Endothelial cell of umbilical vein (primary cell): ENCODE measurements around the gene LRRC52. TPM values are rescaled to one million over a fixed set of nuclear protein-coding genes. Genes with fewer than 3 reads are reported as not detected.

Experiments
- BruUV-seq: library from RNA; stranded (reverse); fragments of 400-500 nt; replicated peaks from 2 replicates; lab custom pipeline; 2021; lab: Mats Ljungman, UMichigan
- CTCF ChIA-PET: fragments of 300-600, 350-600 bp; sonication (Branson Sonifier 250); formaldehyde crosslinking; loops from one replicate; lab custom pipeline; 2021; ENCODE audit warnings: antibody characterized with exemption, inconsistent platforms; lab: Charles Lee
- POLR2A ChIA-PET: fragments of 300-600, 350-600 bp; sonication (Branson Sonifier 250); formaldehyde crosslinking; loops from one replicate; lab custom pipeline; 2021; ENCODE audit warnings: antibody characterized with exemption, inconsistent platforms; lab: Charles Lee
- DNase-seq: peaks from one replicate; pipeline ENCODE4 v3.0.0-alpha.2; 2011; ENCODE audit warnings: low read depth, low spot score
- FAIRE-seq: peaks from 2 replicates; lab custom pipeline; 2011; peaks lifted over from hg19 to GRCh38; lab: Jason Lieb, UNC
- H2AFZ ChIP-seq: 2 replicates; pipeline ENCODE4 v1.6.0; 2012; ENCODE audit warnings: low read depth, low read length, control low read depth, inconsistent platforms
- H3K27ac ChIP-seq: 2 replicates; pipeline ENCODE4 v1.5.1; 2011; ENCODE audit warnings: low read depth, mild to moderate bottlenecking, control low read depth, low read length, moderate library complexity; ENCODE audit not compliant: insufficient read depth
- H3K27me3 ChIP-seq, 2 experiments: 2 replicates each; pipeline versions ENCODE4 v1.6.0 to v1.6.1; 2011; ENCODE audit warnings: low read length in 2 of 2, mixed read lengths in 1 of 2; ENCODE audit not compliant: control insufficient read depth in 2 of 2, insufficient read depth in 2 of 2
- H3K36me3 ChIP-seq, 2 experiments: 2 replicates in 1 of 2; 3 replicates in 1 of 2; pipeline ENCODE4 v1.5.1; 2011; ENCODE audit warnings: low read length in 2 of 2, mild to moderate bottlenecking in 1 of 2, moderate library complexity in 1 of 2; ENCODE audit not compliant: control insufficient read depth in 2 of 2, insufficient read depth in 2 of 2; ENCODE audit errors: extremely low read depth in 1 of 2
- H3K4me1 ChIP-seq: 3 replicates; pipeline ENCODE4 v1.5.1; 2011; ENCODE audit warnings: mild to moderate bottlenecking, low read length; ENCODE audit not compliant: control insufficient read depth, insufficient read depth; ENCODE audit errors: extremely low read depth
- H3K4me2 ChIP-seq: 2 replicates; pipeline ENCODE4 v1.6.1; 2011; ENCODE audit warnings: low read length, control low read depth, mixed read lengths; ENCODE audit not compliant: insufficient read depth
- H3K4me3 ChIP-seq, 3 experiments: fragments of 200-600 bp in 1 of 3; sonication (generic), shearing (Covaris generic) in 1 of 3; replicated peaks in 1 of 3; 2 replicates each; pipeline ENCODE4 v1.5.1; 2011 to 2016; ENCODE audit warnings: control low read depth in 3 of 3, low read length in 3 of 3, mild to moderate bottlenecking in 2 of 3, inconsistent platforms in 1 of 3, low read depth in 1 of 3, moderate library complexity in 1 of 3; ENCODE audit not compliant: insufficient read depth in 1 of 3
- H3K79me2 ChIP-seq: 2 replicates; pipeline ENCODE4 v1.6.0; 2012; ENCODE audit warnings: low read length, inconsistent platforms; ENCODE audit not compliant: control insufficient read depth, insufficient read depth
- H3K9ac ChIP-seq: replicated peaks from 2 replicates; pipeline ENCODE3; 2011; ENCODE audit warnings: low read length, control low read depth; ENCODE audit not compliant: insufficient read depth; ENCODE audit errors: extremely low read depth
- H3K9me1 ChIP-seq: replicated peaks from 3 replicates; pipeline ENCODE4 v1.6.0; 2011; ENCODE audit warnings: mild to moderate bottlenecking, low read length; ENCODE audit not compliant: control insufficient read depth, insufficient read depth; ENCODE audit errors: extremely low read depth
- H3K9me3 ChIP-seq: replicated peaks from 2 replicates; pipeline ENCODE4 v1.5.1; 2012; ENCODE audit warnings: low read length, inconsistent platforms; ENCODE audit not compliant: control insufficient read depth, insufficient read depth
- H4K20me1 ChIP-seq: replicated peaks from 2 replicates; pipeline ENCODE3; 2011; ENCODE audit warnings: mild to moderate bottlenecking, low read length; ENCODE audit not compliant: control insufficient read depth, insufficient read depth; ENCODE audit errors: extremely low read depth
- EZH2 ChIP-seq: IDR thresholded peaks from 2 replicates; pipeline ENCODE4 v1.6.1; 2012; ENCODE audit warnings: borderline replicate concordance, low read depth, mild to moderate bottlenecking, moderate library complexity, low read length, inconsistent platforms; ENCODE audit not compliant: severe bottlenecking
- FOS ChIP-seq: IDR thresholded peaks from 2 replicates; pipeline ENCODE4 v1.6.1; 2011; ENCODE audit warnings: mild to moderate bottlenecking, low read length, moderate library complexity, borderline replicate concordance; ENCODE audit not compliant: insufficient read depth
- GATA2 ChIP-seq: IDR thresholded peaks from 2 replicates; pipeline ENCODE4 v1.7.0; 2011; ENCODE audit warnings: low read depth, mild to moderate bottlenecking, moderate library complexity, mixed read lengths, low read length; ENCODE audit not compliant: insufficient read length, insufficient read depth
- JUN ChIP-seq: IDR thresholded peaks from 2 replicates; pipeline ENCODE4 v1.6.1; 2011; ENCODE audit warnings: borderline replicate concordance, low read depth; ENCODE audit not compliant: insufficient read length, insufficient read depth
- MYC ChIP-seq: IDR thresholded peaks from one replicate; pipeline ENCODE4 v1.6.1; 2011; ENCODE audit warnings: mild to moderate bottlenecking, low read depth, low read length
- POLR2A ChIP-seq: IDR thresholded peaks from 2 replicates; pipeline ENCODE4 v1.6.1; 2012; ENCODE audit warnings: low read depth, mild to moderate bottlenecking, control low read depth, low read length
- POLR2AphosphoS5 ChIP-seq: IDR thresholded peaks from 2 replicates; pipeline ENCODE4 v1.6.1; 2012; ENCODE audit warnings: low read depth, mild to moderate bottlenecking, control low read depth, low read length, moderate library complexity; ENCODE audit not compliant: insufficient read depth
- dilution Hi-C: fragments of 300-500 bp; cut with MboI; formaldehyde crosslinking; loops from one replicate; pipeline ENCODE4 v1.15.0; 2019; ENCODE audit warnings: low sequenced_read_pairs; ENCODE audit not compliant: extremely low pct_ligation_motif_present
- intact Hi-C: fragments of 100-400 bp; cut with micrococcal nuclease; formaldehyde crosslinking; loops from one replicate; pipeline ENCODE4 v1.10.0; 2022
- polyA plus RNA-seq, 4 experiments: library from polyadenylated mRNA; depleted of rRNA in 3 of 4; stranded (reverse) in 3 of 4; unstranded in 1 of 4; fragments of >200 nt; gene quantifications; 2 replicates each; pipeline versions ENCODE4 v1.2.1 to v1.2.3, GENCODE V29; 2011 to 2012; ENCODE audit warnings: missing spikeins in 1 of 4
- total RNA-seq: library from RNA; stranded (reverse); gene quantifications from 2 replicates; pipeline ENCODE4 v1.2.3, GENCODE V29; 2021
- TF ChIP-seq, protein P1 (sequence below): IDR thresholded peaks from 2 replicates; pipeline ENCODE4 v1.6.1; 2011; ENCODE audit not compliant: insufficient read depth, insufficient read length
- TF ChIP-seq, protein P2 (sequence below), 2 donors: IDR thresholded peaks; 1 replicate in 1 of 2; 2 replicates in 1 of 2; pipeline ENCODE4 v1.5.1; 2011; ENCODE audit warnings: low read length in 2 of 2, mild to moderate bottlenecking in 2 of 2, moderate library complexity in 2 of 2, control low read depth in 1 of 2, inconsistent platforms in 1 of 2, low read depth in 1 of 2; ENCODE audit not compliant: insufficient read depth in 1 of 2; ENCODE audit errors: extremely low read depth in 1 of 2

LRRC52 gene
- total and polyA plus RNA-seq, 2 donors (not counting 3 experiments of a cell fraction or from before 2014, with no cell fraction given), result not detected

DNA sequence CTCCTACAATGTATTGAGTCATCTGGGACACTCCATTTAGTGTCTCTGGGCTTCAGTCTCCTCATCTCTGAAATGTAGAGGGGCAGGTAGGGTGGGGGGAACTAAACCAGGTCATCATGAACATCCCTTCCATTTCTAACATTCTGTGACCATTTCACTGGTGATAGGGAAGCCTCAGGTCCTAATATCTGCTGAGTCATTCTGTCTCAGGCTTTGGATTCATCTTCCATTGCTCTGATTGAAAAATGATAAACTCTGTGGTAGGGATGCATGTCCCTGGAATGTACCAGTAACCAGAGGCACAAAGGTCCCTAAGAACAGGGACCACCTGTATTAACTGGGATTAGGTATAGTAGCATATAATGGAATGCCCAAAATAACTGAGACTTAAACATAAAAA, 36.2 kb upstream of the LRRC52 start:
- CTCF ChIA-PET, result no interaction called here
- no peak overlapping the region for H2AFZ ChIP-seq

More for the DNA sequence above, 36.2 kb upstream of the LRRC52 start:
- H3K9me3 ChIP-seq, result no peaks in the 10 kb centered on the region
- intact Hi-C loops, result no loop called here
- POLR2A ChIA-PET, result no interaction called here
- no peaks in the 10 kb centered on the region for H3K9me1 ChIP-seq
- no peaks in the 10 kb centered on the region for H3K79me2 ChIP-seq
- no peak for DNase-seq
- H3K36me3 ChIP-seq, result no peaks in the 10 kb centered on the region
- no peak for FAIRE-seq
- H3K4me1 ChIP-seq, result no peaks in the 10 kb centered on the region
- H3K4me3 ChIP-seq, result no peak overlapping the region
- H3K4me2 ChIP-seq, result no peak overlapping the region
- no peaks in the 10 kb centered on the region for H3K27me3 ChIP-seq
- TF ChIP-seq EZH2 (no peak), POLR2AphosphoS5 (no peak), MYC (no peak), JUN (no peak), FOS (no peak), GATA2 (no peak), POLR2A (no peak)
- TF ChIP-seq, protein P1, sequence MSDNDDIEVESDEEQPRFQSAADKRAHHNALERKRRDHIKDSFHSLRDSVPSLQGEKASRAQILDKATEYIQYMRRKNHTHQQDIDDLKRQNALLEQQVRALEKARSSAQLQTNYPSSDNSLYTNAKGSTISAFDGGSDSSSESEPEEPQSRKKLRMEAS, result no peak
- TF ChIP-seq, protein P2, sequence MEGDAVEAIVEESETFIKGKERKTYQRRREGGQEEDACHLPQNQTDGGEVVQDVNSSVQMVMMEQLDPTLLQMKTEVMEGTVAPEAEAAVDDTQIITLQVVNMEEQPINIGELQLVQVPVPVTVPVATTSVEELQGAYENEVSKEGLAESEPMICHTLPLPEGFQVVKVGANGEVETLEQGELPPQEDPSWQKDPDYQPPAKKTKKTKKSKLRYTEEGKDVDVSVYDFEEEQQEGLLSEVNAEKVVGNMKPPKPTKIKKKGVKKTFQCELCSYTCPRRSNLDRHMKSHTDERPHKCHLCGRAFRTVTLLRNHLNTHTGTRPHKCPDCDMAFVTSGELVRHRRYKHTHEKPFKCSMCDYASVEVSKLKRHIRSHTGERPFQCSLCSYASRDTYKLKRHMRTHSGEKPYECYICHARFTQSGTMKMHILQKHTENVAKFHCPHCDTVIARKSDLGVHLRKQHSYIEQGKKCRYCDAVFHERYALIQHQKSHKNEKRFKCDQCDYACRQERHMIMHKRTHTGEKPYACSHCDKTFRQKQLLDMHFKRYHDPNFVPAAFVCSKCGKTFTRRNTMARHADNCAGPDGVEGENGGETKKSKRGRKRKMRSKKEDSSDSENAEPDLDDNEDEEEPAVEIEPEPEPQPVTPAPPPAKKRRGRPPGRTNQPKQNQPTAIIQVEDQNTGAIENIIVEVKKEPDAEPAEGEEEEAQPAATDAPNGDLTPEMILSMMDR (IDR thresholded peaks at IDR 0.05; ENCODE audit: extremely low read depth in 1 of 2, insufficient read depth in 1 of 2, low read depth in 1 of 2, low read length in 2 of 2), result no peak
- no peak overlapping the region for H3K9ac ChIP-seq
- BruUV-seq, result no TSS peak
- H4K20me1 ChIP-seq, result no peaks in the 10 kb centered on the region
- no peak overlapping the region for H3K27ac ChIP-seq
- dilution Hi-C loops, result no loop called here
